ENCODE results near the gene GARIN5B. TPM values are rescaled to one million over a fixed set of nuclear protein-coding genes. Genes with fewer than 3 reads are reported as not detected.

Gene GARIN5B
- total RNA-seq, 1 experiment from 2014 or later, result 0.13 TPM

DNA sequence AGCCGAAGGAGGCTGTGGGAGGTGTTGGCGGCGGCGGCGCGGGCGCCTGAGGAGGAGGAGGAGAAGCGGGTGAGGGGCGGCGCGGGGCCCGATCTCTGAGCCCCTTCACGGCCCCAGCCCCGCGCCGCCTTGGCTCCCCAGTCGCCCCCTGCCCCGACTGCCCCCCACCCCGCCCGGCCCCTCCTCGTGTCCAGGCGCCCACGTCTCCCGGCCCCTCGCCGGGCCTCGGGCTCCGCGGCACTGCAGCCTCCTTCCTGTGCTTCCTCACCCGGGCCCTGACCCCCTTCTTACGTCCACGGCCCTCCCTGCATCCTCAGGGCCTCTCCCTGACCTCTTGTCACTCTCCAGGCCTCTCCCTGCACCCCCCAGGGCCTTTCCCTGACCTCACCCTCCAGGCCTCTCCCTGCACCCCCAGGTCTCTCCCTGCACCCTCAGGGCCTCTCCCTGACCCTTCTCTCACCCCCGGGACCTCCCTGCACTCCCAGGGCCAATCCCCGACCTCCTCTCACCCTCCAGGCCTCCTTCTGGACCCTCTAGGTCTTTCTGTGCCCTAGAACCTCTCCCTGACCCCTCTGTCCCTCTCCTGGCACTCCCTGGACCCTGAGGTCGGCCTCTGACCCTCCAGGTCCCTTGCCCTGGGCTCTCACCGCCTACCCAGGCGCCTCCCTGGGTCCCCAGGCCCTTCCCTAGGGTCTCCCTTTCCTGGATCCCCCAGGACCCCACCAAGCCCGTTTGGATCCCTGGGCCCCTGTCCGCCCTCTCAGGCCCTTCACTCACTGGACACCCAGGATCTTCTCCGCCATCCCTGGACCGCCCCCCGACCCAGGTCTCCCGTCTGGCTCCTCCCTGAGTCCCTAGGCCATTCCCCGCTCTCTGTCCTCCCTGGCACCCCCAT is 22.9 kb downstream of the GARIN5B start:
- Histone ChIP-seq H3K4me1 (ENCODE audit: insufficient read depth, low read length) (no peaks in the 10 kb centered on the region; the same call in 1 of the 2 replicates), H3K9me3 (ENCODE audit: control insufficient read depth, low read depth, low read length) (no peaks in the 10 kb centered on the region), H3T11ph (ENCODE audit: low read length) (no peak overlapping the region), H3K79me2 (ENCODE audit: insufficient read depth, low read length) (no peaks in the 10 kb centered on the region), H2BK20ac (ENCODE audit: low read depth, low read length, poor library complexity, severe bottlenecking) (no peak overlapping the region), H3K9ac (ENCODE audit: extremely low read depth, insufficient read length, low read length) (peak overlapping the region; percentile 76), H2BK120ac (ENCODE audit: low read depth, low read length, poor library complexity, severe bottlenecking) (no peak overlapping the region), H2BK15ac (ENCODE audit: low read depth, low read length) (no peak overlapping the region), H3K79me1 (ENCODE audit: insufficient read depth, low read depth, low read length, poor library complexity, severe bottlenecking) (no peaks in the 10 kb centered on the region), H4K8ac (replicated peaks; ENCODE audit: insufficient read length, low read depth, low read length) (no peak overlapping the region), H4K20me1 (ENCODE audit: control insufficient read depth, insufficient read depth, insufficient read length) (no peaks in the 10 kb centered on the region), H3K27ac (ENCODE audit: insufficient read length, low read depth, low read length) (no peak overlapping the region), H2BK12ac (ENCODE audit: insufficient read length, low read depth, low read length) (peak overlapping the region; percentile 88), H3K4me2 (ENCODE audit: insufficient read depth, insufficient read length, low read length) (peak overlapping the region; percentile 74), H3K23ac (ENCODE audit: insufficient read length, low read depth, low read length) (no peak overlapping the region), H3K18ac (ENCODE audit: insufficient read length, low read depth, low read length) (peak overlapping the region; percentile 89), H2AFZ (ENCODE audit: low read length) (no peak overlapping the region), H2AK5ac (ENCODE audit: insufficient read length, low read length) (no peak overlapping the region), H3K4ac (ENCODE audit: low read depth, low read length) (no peak overlapping the region), H3K23me2 (ENCODE audit: insufficient read length, low read depth, low read length, poor library complexity, severe bottlenecking) (peaks cover 17% of the 10 kb centered on the region), H3K14ac (ENCODE audit: insufficient read depth, low read length) (peak overlapping the region; percentile 94), H2BK5ac (ENCODE audit: insufficient read length, low read length) (no peak overlapping the region), H4K91ac (ENCODE audit: insufficient read length, low read depth, low read length) (no peak overlapping the region), H3K56ac (ENCODE audit: insufficient read length, low read depth, low read length) (no peak overlapping the region), H3K27me3 (ENCODE audit: insufficient read depth, low read length) (no peaks in the 10 kb centered on the region; the same call in 1 of the 2 replicates), H4K5ac (ENCODE audit: insufficient read length, low read depth, low read length) (no peak overlapping the region)
- peak; percentile 52 for DNase-seq
- WGBS (ENCODE audit: extremely low coverage, insufficient read length, low lambda C conversion rate), result no CpG with 5 or more reads among the region's 44 CpGs
- TF ChIP-seq, protein P1, sequence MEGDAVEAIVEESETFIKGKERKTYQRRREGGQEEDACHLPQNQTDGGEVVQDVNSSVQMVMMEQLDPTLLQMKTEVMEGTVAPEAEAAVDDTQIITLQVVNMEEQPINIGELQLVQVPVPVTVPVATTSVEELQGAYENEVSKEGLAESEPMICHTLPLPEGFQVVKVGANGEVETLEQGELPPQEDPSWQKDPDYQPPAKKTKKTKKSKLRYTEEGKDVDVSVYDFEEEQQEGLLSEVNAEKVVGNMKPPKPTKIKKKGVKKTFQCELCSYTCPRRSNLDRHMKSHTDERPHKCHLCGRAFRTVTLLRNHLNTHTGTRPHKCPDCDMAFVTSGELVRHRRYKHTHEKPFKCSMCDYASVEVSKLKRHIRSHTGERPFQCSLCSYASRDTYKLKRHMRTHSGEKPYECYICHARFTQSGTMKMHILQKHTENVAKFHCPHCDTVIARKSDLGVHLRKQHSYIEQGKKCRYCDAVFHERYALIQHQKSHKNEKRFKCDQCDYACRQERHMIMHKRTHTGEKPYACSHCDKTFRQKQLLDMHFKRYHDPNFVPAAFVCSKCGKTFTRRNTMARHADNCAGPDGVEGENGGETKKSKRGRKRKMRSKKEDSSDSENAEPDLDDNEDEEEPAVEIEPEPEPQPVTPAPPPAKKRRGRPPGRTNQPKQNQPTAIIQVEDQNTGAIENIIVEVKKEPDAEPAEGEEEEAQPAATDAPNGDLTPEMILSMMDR (conservative IDR thresholded peaks at IDR 0.05), result no peak
- H3K36me3 Mint-ChIP-seq (ENCODE audit: insufficient read depth in 1 of 3, low read depth in 3 of 3), result peaks cover 24 to 36% (median 35%) of the 10 kb centered on the region in 3 experiments; a peak in 6 of 7 replicates
- H3K4me3 Mint-ChIP-seq, result peak overlapping the region; percentile 84 to 96
- peaks cover 16 to 34% of the 10 kb centered on the region in 2 experiments for H3K4me1 Mint-ChIP-seq
- H3K27me3 Mint-ChIP-seq (ENCODE audit: low read depth), result peaks cover 20% of the 10 kb centered on the region
- H3K9me3 Mint-ChIP-seq, result no peaks in the 10 kb centered on the region; a peak in 1 of 5 replicates
- peak overlapping the region; percentile 95 to 100 (median 99); a peak in 6 of 7 replicates for H3K27ac Mint-ChIP-seq
